Fibroblast of peridontal ligament (primary cell): ENCODE measurements around the gene KDM4B.

Source experiments
- DNase-seq: peaks from one replicate; pipeline ENCODE4 v3.0.0-alpha.2; 2010; ENCODE audit errors: extremely low read depth

Gene KDM4B

DNA sequence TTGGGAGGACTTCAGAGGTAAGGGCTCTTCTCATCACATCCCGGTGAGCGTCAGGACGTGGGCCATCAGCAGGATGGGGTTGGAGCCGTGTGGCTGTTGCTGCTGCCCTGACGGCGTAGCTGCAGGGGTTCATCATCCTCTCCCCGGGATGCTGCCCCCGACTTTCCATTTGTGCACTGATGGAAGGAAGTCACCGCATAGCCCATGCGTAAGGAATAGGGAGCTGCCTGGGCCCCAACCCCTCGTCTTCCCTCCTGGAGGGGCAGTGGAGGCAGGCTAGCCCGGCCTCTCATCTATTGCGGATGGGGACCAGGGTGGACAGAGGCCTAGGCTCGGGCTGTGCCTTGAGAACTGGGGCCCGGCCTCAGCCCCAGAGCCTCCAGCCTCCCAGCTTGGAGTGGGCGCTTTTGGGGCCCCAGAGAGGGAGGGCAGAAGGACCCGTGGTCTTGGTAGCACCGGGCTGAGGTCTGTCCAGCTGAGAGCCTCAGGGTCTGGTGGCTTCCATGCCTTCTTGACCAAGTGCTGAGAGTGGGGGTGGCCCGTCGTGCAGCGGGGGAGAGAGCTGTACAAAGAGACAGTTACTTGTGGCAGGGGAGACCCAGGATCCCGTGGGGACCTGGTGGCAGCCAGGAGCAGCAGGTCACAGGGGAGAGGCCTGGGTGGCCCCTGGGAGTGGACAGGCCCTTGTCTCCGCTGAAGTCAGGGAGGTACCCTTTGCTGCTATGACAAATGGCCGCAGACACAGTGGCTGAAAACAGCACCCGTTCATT lies 44.0 kb downstream of the KDM4B start:
- no peak for DNase-seq

DNA sequence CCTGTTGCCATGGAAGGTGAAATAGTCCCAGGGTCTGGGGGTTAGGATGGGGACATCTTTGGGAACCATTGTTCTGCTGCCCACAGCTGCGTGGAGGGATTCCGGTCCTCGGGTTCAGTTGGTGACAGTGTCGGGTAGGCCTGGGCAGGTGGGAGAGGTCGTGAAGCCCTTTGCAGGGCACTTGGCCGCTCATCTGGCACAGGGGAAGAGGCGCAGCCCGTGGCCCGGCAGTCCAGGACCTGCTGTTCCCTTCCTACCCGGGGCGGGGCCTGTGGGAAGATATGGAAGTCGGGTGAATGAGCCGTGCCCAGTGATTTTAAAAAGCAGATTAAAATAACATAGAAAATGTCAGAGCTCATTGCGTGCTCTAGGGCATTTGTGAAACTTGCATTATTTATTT lies 44.8 kb downstream of the KDM4B start:
- DNase-seq = no peak

DNA sequence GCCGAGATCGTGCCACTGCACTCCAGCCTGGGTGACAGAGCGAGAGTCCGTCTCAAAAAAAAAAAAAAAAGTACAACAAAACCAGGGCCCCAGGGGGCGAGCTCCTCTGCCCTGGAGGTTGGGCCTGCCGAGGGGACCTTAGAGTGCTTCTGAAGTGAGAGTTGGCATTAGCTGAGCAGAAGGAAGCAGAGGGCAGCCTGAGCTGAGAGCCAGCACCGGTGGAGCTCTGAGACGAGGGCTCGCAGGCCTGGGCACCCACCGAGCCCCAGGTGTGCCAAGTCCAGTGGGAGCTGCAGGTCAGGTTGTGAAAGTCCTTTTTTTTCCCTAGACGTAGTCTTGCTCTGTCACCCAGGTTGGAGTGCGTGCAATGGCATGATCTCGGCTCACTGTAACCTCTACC lies 46.0 kb downstream of the KDM4B start:
- no peak for DNase-seq

- no peak for DNase-seq
Measured at GRCh38 chr19:5016268-5016667, 47.4 kb downstream of the KDM4B start.

GRCh38 chr19:5016781-5017180 lies 47.9 kb downstream of the KDM4B start:
- no peak for DNase-seq

DNA sequence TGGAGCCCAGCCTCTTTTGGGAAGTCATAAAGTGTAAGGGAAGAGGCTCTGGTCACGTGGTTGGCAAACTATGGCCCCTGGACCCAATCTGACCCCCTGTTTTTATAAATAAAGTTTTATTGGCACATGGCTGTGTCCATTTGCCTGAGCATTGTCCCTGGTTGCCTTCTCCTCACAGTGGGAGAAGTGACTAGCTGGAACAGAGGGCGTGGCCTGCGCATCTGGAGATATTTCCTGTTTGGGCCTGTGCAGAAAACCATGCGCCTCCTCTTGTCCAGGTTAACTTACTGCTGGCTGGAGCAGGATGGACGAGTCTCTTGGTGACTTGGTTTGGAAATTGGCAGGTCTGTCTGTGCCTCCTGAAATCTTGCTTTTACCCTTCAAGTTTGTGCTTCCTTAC lies 48.3 kb downstream of the KDM4B start:
- DNase-seq = no peak

DNA sequence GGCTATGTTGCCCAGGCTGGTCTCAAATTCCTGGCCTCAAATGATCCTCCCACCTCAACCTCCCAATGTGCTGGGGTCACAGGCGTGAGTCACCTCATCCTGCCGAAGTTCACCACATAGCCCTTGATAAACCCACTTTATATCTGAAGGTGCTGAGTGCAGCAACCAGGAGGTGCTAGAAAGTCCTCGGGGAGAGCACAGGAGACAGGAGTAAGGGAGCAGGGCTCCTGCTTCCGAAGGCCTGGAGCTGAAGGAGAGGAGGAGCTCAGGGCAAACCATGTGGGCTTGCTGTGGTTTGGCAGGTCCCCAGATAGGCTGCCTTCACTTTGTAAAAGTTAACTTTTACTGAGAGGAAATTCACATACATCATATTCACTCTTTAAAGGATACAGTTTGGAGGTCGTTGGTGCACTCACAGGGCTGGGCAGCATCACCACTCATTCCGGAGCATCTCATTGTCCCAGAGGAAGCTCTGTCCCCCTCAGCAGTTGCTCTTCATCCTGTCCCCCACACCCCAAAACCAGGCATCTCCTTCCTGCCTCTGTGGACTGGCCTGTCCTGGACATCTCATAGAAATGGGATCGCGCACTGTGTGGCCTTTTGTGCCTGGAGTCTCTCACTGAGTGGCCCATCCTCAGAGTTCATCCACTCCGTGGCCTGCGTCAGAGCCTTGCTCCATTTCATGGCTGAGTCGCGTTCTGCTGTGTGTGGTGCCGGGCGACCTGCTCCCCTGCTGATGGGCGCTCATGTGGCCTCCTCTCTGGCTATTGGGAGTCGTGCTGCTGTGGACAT lies 49.5 kb downstream of the KDM4B start:
- peak; percentile 78 for DNase-seq

GRCh38 chr19:5020368-5020767 lies 51.5 kb downstream of the KDM4B start:
- DNase-seq = no peak

- DNase-seq = no peak
Measured at GRCh38 chr19:5021046-5021445, 52.1 kb downstream of the KDM4B start.

- no peak for DNase-seq
Measured at GRCh38 chr19:5022066-5022860, 53.4 kb downstream of the KDM4B start.

GRCh38 chr19:5023128-5023571 lies 54.2 kb downstream of the KDM4B start:
- DNase-seq = no peak

DNA sequence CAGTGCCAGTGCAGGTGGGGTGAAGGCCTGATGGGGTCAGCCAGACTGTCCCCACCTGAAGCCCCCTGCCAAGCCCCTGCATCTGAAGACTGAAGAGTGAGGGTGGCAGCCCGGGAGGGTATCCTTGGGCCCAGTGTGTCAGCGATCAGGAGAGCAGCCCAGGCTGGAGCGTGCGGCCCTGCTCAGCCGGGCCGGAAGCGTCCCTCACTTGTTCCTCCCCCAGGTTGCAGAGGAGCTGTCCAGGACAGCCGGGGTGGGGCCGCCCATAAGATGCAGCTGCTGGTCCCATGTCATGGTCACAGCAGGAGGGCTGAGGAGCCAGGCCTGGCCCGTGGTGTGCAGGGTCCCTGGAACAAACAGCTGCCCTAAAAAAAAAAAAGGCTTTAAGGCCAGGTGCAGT lies 55.4 kb downstream of the KDM4B start:
- DNase-seq = no peak

DNA sequence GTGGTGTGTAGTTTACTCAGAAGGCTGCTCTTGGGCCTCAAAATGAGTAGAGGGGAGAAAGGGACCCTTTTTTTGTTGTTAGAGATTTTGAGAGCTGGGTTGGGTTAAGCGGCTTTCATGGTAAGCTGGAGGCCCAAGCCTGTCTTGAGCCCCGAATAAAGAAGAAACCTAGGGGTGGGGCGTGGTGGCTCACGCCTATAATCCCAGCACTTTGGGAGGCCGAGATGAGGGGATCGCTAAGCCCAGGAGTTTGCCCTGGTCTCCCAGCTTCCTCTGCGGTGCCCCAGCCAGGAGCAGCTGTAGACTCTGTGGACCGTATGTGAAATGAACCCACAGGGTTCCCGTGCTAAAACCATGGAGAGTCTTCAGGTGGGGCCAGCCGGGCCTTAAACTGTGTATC lies 56.1 kb downstream of the KDM4B start:
- no peak for DNase-seq

DNA sequence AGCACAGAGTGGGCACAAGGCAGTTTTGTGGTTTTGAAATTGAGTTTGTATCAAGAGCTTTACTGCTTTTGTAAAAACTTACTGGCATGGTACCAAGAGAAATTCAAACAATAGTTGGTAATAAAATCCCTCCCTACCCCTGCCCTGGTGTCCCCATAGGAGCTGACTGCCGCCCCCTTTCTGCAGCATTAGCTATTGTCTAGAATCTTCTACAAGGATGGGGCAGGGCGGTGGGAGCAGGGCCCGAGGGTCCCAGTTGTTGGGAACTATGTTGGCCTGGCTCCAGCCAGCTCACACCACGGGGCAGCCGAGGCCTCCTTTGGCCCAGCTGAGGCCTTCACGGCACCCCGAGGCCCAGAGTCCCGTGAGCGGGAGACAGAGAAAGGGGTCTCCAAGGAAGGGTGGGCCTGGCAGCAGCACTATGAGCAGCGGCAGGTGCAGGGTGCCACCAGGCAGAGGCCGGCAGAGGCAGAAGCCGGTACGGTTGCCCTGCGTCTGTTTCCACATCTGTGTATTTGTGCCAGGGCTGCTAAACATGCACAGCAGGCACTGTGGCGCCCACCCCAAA lies 57.9 kb downstream of the KDM4B start:
- DNase-seq = peak; percentile 28

DNA sequence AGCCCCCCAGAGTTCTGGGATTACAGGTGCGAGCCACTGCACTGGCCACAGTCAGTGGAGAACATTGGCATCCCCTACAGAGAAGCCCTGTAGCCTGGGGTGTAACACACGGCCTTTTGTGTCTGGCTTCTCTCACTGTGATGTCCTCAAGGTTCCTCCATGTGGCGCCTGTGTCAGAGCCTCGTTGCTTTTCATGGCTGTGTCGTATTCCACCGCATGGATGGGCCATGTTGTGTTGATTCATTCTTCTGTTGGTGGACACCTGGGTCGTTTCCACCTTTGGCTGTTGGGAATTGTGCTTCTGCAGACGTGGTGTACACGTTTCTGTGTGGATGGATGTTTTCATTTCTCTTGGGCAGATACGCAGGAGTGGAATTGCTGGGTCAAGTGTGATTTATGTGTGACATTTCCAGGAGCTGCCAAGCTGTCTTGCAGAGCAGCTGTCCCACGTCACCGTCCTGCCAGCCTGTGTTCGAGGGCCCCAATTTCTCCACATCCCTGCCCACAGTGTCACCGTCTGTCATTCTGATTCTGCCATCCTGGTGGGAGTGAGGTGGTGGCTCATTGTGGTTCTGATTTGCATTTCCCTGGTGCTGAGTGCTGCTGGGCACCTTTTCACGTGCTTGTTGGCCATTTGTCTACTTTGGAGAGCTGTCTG lies 59.4 kb downstream of the KDM4B start:
- DNase-seq = no peak

DNA sequence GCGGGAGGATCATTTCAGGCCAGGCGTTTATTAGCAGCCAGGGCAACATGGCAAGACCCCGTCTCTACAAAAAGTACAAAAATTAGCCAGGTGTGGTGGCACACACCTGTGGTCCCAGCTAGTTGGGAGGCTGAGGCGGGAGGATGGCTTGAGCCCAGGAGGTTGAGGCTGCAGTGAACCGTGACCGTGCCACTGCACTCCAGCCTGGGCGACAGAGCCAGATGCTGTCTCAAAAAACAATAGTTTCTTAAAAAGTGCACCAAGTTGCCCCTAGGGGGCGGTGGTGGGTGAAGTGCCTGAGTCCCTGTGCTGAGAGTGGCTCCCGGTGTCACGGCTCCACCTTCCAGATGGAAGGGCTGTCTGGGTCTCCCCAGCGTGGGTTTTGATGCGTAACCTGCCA lies 60.7 kb downstream of the KDM4B start:
- DNase-seq = peak; percentile 39

- DNase-seq = no peak
Measured at GRCh38 chr19:5030136-5030820, 61.4 kb downstream of the KDM4B start.

DNA sequence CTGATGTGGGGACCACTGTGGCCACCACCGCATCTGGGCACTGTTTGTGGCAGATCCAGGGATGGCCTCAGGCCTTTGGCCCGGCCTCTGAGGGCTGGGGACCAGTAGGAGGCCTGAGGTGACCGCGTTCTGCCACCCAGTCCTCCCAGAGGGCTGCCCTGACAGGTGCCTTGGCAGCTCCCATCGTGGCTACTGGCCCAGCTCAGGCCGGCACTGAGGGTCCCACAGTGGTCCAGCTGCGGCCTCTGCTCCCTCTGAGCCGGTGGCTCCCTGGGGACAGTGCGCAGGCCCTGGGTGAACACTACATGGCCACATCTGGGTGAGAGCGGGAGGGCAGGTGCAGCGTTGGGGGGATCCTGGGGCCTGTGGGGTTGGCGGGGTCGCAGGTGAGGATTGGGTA lies 61.9 kb downstream of the KDM4B start:
- no peak for DNase-seq

- DNase-seq = peak; percentile 70
Measured at GRCh38 chr19:5031231-5032100, 62.6 kb downstream of the KDM4B start.
